Type B pancreatic cell (in vitro differentiated cells): ENCODE results near the gene HOXD10. TPM values are rescaled to one million over a fixed set of nuclear protein-coding genes. Genes with fewer than 3 reads are reported as not detected.

Source experiments
- DNase-seq: peaks from one replicate; pipeline ENCODE4 v3.0.0; 2021; ENCODE audit warnings: mixed read lengths; ENCODE audit not compliant: unreplicated experiment; ENCODE audit errors: extremely low spot score
- H3K27ac Mint-ChIP-seq: 2 replicates; pipeline ENCODE4 v1.8.0; 2021; ENCODE audit warnings: mild to moderate bottlenecking, mixed read lengths
- H3K27me3 Mint-ChIP-seq: 2 replicates; pipeline ENCODE4 v1.8.0; 2021; ENCODE audit warnings: mixed read lengths
- H3K36me3 Mint-ChIP-seq: 2 replicates; pipeline ENCODE4 v1.8.0; 2021; ENCODE audit warnings: mixed read lengths
- H3K4me1 Mint-ChIP-seq: one replicate; pipeline ENCODE4 v1.8.0; 2021; ENCODE audit warnings: mixed read lengths; ENCODE audit not compliant: unreplicated experiment
- H3K4me3 Mint-ChIP-seq: 2 replicates; pipeline ENCODE4 v1.8.0; 2021; ENCODE audit warnings: mild to moderate bottlenecking, mixed read lengths
- H3K9me3 Mint-ChIP-seq: 2 replicates; pipeline ENCODE4 v1.8.0; 2021; ENCODE audit warnings: mixed read lengths
- total RNA-seq: library from RNA; stranded (reverse); gene quantifications from 2 replicates; pipeline ENCODE4 v1.2.1, GENCODE V29; 2021; ENCODE audit warnings: low replicate concordance
- TF ChIP-seq, protein P1 (sequence below): fragments of 200-600 bp; sonication (generic); conservative IDR thresholded peaks from 2 replicates; pipeline ENCODE4 v1.5.0; 2021; ENCODE audit warnings: antibody characterized with exemption, mild to moderate bottlenecking

The HOXD10 gene
- total RNA-seq, 1 donor from 2014 or later: 0.56 TPM

DNA sequence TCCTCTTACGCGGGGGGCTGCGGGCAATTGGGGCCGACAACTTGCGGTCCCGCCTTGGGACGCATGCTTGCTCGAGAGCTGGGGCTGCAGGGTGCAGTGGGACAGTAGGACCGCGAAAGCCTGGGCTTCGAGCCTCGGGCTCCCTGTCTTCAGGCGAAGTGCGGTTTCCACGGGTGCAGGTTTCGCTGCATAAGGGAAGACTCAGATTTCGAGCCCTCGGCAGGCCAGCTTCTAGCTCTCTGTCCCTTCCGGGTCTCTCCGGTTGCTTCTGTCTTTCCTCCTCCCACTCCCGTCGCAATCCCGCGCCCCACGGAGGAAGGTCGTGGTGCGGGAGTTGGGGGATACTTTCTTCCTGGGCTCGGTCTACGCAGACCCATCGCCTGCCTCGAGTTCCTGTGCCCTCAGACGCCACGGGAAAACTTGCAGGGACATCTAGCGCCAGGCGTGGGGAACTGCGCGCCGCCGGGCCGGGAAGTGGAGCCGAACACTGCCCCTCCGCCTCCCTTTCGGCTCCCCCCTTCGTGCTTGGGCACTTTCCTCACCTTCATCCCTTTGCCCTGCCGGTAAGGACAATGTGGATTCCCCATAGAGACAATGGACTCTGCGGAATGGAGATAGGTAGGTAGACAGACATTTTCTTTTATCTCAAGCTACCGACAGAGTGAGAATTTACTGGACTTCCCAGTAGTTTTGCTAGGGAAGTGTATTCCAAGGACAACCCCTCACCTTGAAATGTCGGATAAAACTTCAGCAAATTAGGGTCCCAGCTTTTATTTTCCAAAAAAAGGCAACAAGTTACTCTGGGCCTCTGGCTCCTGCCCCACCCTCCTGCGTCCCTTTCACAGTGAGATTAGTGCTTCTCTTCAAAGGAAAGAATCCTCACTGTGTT is 28.3 kb upstream of the HOXD10 start:
- DNase-seq: peak; percentile 80
- Mint-ChIP-seq H3K36me3 (no peaks in the 10 kb centered on the region), H3K4me1 (peaks cover 28% of the 10 kb centered on the region), H3K9me3 (no peaks in the 10 kb centered on the region), H3K4me3 (peak overlapping the region; percentile 91), H3K27me3 (peaks cover 94% of the 10 kb centered on the region), H3K27ac (no peak overlapping the region)
- TF ChIP-seq, protein P1, sequence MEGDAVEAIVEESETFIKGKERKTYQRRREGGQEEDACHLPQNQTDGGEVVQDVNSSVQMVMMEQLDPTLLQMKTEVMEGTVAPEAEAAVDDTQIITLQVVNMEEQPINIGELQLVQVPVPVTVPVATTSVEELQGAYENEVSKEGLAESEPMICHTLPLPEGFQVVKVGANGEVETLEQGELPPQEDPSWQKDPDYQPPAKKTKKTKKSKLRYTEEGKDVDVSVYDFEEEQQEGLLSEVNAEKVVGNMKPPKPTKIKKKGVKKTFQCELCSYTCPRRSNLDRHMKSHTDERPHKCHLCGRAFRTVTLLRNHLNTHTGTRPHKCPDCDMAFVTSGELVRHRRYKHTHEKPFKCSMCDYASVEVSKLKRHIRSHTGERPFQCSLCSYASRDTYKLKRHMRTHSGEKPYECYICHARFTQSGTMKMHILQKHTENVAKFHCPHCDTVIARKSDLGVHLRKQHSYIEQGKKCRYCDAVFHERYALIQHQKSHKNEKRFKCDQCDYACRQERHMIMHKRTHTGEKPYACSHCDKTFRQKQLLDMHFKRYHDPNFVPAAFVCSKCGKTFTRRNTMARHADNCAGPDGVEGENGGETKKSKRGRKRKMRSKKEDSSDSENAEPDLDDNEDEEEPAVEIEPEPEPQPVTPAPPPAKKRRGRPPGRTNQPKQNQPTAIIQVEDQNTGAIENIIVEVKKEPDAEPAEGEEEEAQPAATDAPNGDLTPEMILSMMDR: peak; percentile 80

DNA sequence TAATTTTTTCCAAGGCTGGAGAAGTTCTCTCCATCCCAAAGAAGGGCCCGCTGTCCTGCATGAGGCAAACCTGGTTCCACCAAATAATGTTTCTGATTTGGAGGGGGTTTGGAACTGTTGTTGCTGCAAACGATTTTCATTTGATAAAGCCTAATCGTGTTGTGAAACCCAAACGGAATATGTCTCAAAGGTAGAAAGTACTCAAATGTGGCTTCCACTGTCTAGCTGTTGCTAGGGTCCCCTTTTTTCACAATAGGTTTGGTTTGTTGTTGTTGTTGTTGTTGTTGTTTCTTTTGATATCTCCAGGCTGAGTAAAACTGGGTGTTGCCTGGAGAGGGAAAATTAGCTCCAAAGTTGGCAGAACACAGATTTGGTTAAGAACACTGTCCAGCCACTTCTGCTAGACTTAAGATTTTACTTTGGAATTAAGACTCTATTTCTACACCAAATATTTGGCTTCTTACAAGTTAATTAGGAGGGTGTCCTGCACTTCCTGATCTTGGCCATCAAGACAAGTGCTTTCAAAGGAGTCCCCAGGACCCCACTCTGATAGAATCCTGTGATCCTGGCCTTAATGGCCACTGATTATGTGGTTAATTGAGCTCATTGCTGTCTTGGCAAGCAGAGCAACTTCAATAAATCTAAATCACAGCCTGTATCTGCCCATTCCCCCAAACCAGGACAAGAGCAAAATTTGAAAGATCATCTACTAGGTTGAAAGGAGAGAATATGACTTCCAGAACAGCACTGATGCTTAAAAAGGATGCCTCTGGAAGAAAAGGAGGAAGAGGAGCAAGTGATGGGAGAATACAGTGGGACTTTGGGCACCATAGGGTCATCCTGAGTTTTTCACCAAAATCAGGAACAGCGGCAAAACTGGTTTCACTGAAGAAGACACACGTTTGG is 27.4 kb upstream of the HOXD10 start:
- Mint-ChIP-seq H3K27me3 (peaks cover 94% of the 10 kb centered on the region), H3K36me3 (no peaks in the 10 kb centered on the region), H3K4me1 (peaks cover 19% of the 10 kb centered on the region), H3K4me3 (peak overlapping the region; percentile 44), H3K9me3 (no peaks in the 10 kb centered on the region), H3K27ac (peak overlapping the region; percentile 32)
- DNase-seq: no peak
- TF ChIP-seq, protein P1: no peak

DNA sequence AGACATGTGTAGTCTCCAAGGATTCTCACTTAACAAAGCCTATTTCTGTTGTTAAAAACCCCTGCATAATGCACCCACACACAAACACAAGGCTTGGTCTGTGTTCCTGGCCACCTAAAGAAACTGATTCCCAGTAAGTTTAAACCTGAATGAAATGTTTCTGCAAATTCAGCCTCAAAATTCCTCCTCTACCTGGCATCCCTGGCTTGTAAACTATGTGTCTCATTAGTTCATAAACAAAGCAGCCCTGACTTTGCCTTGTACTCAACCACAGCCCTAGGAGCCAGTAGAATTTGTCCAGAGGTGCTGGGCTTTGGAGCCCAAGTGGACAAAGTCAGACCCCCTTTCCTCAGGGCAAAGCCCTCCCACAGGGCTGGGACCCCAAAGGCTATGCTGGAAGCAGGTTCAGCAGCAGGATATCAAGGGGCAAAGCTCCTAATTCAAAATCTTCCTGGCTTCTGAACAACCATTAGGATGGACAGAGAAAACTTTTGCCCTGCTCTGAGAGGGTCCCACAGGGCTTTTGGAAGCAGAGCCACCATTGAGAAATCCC is 26.7 kb upstream of the HOXD10 start:
- Mint-ChIP-seq H3K27ac (no peak overlapping the region), H3K4me3 (no peak overlapping the region), H3K36me3 (no peaks in the 10 kb centered on the region), H3K4me1 (peaks cover 13% of the 10 kb centered on the region), H3K27me3 (peaks cover 94% of the 10 kb centered on the region), H3K9me3 (no peaks in the 10 kb centered on the region)
- TF ChIP-seq, protein P1: no peak
- DNase-seq: no peak

DNA sequence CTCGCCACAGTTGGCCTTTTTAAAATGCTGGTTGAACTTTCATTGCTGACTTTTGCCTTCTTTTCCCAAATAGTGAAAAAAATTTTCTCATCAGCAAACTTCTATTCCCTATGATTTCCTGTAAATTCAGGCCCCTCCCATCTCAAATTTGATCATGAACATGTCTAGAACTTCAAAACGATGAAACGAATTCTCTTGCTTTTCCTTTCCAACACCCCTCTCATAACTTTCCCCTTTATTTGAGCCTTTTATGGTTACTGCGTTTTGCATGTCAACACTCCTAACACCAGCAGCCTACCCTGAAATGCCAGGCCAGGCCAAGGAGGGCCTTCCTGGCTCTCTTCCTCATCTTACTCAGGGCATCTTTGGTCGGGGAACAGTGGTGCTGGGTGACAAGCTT is 25.7 kb upstream of the HOXD10 start:
- TF ChIP-seq, protein P1: no peak
- H3K27ac Mint-ChIP-seq: no peak overlapping the region
- H3K36me3 Mint-ChIP-seq: no peaks in the 10 kb centered on the region
- H3K4me3 Mint-ChIP-seq: peak overlapping the region; percentile 82
- H3K27me3 Mint-ChIP-seq: peaks cover 94% of the 10 kb centered on the region
- no peaks in the 10 kb centered on the region for H3K9me3 Mint-ChIP-seq
- DNase-seq: no peak
- H3K4me1 Mint-ChIP-seq: peaks cover 12% of the 10 kb centered on the region
